HL-60 (cell line): ENCODE measurements around the gene CYRIA.

Source experiments
- DNase-seq, 2 experiments: peaks; one replicate each; pipeline ENCODE4 v3.0.0-alpha.2; 2010 to 2020; ENCODE audit warnings: low read depth in 1 of 2, low spot score in 1 of 2
- H3K27ac ChIP-seq: fragments of 250-450 bp; sonication (Bioruptor Pico); replicated peaks from 2 replicates; pipeline ENCODE4 v1.5.1; 2020; ENCODE audit warnings: mild to moderate bottlenecking, moderate library complexity
- H3K27me3 ChIP-seq: fragments of 250-450 bp; sonication (Bioruptor Pico); 2 replicates; pipeline ENCODE4 v1.5.1; 2021; ENCODE audit warnings: mild to moderate bottlenecking, moderate library complexity; ENCODE audit not compliant: insufficient read depth, poor library complexity, severe bottlenecking
- H3K4me3 ChIP-seq: replicated peaks from 2 replicates; pipeline ENCODE4 v1.5.1; 2011; ENCODE audit warnings: mild to moderate bottlenecking, control low read depth, low read length; ENCODE audit not compliant: insufficient read depth
- GABPA ChIP-seq: IDR thresholded peaks from 2 replicates; pipeline ENCODE4 v1.6.1; 2012; ENCODE audit warnings: low read depth
- POLR2AphosphoS5 ChIP-seq: IDR thresholded peaks from 2 replicates; pipeline ENCODE4 v1.6.1; 2012; ENCODE audit warnings: low read depth
- SPI1 ChIP-seq: IDR thresholded peaks from 2 replicates; pipeline ENCODE4 v1.6.1; 2012; ENCODE audit warnings: low read depth, mild to moderate bottlenecking, borderline replicate concordance
- TF ChIP-seq, protein P1 (sequence below): IDR thresholded peaks from one replicate; pipeline ENCODE4 v1.5.1; 2011; ENCODE audit warnings: low read length, control low read depth, inconsistent platforms; ENCODE audit not compliant: insufficient read depth
- TF ChIP-seq, protein P2 (sequence below): IDR thresholded peaks from 2 replicates; pipeline ENCODE4 v1.6.1; 2012; ENCODE audit warnings: low read depth; ENCODE audit not compliant: insufficient replicate concordance

The CYRIA gene

DNA sequence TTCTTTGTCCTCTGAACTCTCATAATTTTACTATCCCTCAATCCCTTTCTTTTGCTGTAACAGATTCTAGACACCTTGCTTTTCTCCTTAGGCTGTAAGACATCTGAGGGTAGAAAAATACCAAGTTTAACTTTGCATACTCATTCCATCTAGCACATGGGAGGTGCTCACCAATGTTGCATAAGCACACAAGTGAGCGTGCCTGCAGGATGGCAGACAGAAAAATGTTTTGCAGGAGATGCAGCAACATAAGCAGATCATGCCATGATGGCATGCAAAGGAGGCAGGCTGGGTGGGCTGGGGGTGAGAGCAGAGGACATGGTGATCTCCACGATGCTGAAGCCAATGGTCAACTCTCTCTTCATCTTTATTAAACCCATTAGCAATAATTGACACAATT, 24.1 kb downstream of the CYRIA start:
- DNase-seq, result no peak
- Histone ChIP-seq H3K27me3 (no peaks in the 10 kb centered on the region), H3K4me3 (no peak overlapping the region), H3K27ac (no peak overlapping the region)
- TF ChIP-seq SPI1, result no peak
- no peak for TF ChIP-seq POLR2AphosphoS5
- TF ChIP-seq, protein P1, sequence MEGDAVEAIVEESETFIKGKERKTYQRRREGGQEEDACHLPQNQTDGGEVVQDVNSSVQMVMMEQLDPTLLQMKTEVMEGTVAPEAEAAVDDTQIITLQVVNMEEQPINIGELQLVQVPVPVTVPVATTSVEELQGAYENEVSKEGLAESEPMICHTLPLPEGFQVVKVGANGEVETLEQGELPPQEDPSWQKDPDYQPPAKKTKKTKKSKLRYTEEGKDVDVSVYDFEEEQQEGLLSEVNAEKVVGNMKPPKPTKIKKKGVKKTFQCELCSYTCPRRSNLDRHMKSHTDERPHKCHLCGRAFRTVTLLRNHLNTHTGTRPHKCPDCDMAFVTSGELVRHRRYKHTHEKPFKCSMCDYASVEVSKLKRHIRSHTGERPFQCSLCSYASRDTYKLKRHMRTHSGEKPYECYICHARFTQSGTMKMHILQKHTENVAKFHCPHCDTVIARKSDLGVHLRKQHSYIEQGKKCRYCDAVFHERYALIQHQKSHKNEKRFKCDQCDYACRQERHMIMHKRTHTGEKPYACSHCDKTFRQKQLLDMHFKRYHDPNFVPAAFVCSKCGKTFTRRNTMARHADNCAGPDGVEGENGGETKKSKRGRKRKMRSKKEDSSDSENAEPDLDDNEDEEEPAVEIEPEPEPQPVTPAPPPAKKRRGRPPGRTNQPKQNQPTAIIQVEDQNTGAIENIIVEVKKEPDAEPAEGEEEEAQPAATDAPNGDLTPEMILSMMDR, result no peak
- TF ChIP-seq GABPA, result no peak
- TF ChIP-seq, protein P2, sequence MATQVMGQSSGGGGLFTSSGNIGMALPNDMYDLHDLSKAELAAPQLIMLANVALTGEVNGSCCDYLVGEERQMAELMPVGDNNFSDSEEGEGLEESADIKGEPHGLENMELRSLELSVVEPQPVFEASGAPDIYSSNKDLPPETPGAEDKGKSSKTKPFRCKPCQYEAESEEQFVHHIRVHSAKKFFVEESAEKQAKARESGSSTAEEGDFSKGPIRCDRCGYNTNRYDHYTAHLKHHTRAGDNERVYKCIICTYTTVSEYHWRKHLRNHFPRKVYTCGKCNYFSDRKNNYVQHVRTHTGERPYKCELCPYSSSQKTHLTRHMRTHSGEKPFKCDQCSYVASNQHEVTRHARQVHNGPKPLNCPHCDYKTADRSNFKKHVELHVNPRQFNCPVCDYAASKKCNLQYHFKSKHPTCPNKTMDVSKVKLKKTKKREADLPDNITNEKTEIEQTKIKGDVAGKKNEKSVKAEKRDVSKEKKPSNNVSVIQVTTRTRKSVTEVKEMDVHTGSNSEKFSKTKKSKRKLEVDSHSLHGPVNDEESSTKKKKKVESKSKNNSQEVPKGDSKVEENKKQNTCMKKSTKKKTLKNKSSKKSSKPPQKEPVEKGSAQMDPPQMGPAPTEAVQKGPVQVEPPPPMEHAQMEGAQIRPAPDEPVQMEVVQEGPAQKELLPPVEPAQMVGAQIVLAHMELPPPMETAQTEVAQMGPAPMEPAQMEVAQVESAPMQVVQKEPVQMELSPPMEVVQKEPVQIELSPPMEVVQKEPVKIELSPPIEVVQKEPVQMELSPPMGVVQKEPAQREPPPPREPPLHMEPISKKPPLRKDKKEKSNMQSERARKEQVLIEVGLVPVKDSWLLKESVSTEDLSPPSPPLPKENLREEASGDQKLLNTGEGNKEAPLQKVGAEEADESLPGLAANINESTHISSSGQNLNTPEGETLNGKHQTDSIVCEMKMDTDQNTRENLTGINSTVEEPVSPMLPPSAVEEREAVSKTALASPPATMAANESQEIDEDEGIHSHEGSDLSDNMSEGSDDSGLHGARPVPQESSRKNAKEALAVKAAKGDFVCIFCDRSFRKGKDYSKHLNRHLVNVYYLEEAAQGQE, result no peak

DNA sequence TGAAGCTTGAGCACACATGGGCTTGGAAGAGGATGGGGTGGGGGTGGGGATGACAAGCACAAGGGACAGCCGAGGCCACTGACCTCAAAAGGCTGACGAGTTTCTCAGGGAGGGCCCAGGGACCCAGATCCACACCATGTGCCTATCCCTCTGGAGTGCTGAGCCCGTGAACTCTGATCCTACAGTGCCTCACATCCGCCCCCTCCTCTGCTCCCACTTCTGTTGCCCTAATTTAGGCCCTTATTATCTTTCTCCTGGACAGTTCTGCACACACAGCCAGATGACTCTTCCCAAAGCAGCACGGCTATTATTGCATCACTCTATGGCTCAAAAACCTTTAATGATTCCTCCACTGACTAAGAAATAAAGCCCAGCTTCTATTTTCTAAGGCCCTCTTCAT, 24.8 kb downstream of the CYRIA start:
- no peaks in the 10 kb centered on the region for H3K27me3 ChIP-seq
- no peak for DNase-seq
- TF ChIP-seq POLR2AphosphoS5 (no peak), SPI1 (no peak)
- TF ChIP-seq, protein P1, result no peak
- H3K4me3 ChIP-seq, result no peak overlapping the region
- no peak overlapping the region for H3K27ac ChIP-seq

DNA sequence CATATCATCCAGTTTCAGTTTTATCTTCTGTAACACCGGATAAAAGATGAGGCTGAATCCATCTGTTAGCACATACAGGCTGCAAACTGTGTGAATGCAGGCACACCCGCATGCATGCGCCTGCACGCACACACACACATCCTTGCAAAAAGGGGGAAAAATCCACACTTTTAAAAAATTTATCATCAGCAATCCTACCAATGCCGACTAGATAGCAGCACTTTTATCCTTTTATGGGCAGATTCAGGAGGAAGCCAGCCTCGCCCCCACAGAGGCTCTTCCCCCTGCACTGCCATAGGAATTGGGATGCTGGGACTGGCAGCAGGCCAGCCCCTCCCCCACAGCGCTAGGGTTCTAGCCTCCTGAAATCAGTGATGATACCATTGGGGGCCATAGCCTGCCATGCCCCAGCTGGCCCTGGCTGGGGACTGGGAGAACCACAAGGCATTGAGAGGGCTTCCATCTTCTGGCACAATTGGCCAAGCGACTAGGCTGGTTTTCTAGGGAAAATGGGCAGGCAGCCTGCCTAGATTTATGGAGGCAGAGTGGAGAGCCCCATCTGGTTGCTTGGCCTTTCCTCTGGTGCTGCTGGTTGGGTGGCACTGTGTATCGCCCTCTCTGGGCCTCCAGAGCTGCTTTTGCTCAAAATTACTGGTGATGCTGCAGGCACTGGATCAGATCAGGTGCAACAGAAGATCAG, 25.5 kb downstream of the CYRIA start:
- no peaks in the 10 kb centered on the region for H3K27me3 ChIP-seq
- no peak for TF ChIP-seq GABPA
- TF ChIP-seq SPI1, result no peak
- no peak for TF ChIP-seq POLR2AphosphoS5
- TF ChIP-seq, protein P2, result no peak
- TF ChIP-seq, protein P1, result no peak
- H3K4me3 ChIP-seq, result no peak overlapping the region
- DNase-seq, result no peak
- no peak overlapping the region for H3K27ac ChIP-seq

DNA sequence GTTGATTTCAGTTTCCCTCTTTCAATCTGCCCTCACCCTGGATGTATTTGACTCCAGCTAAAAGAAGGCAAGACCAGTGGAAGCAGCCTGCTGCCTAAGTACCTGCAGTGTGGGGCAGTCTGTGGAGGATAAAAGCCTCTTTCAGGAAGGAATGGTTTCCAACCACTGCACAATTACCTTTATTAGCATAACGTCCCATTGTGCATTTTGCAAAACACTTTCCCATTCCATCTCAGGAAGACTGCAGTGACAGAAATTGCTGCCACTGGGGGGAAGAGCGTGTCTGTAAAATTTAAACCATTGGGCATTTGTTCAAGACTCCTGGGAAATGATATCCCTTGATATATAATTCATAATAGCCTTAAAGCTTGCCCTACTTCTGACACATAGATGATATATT, 26.2 kb downstream of the CYRIA start:
- TF ChIP-seq SPI1, result no peak
- no peak for TF ChIP-seq POLR2AphosphoS5
- TF ChIP-seq, protein P2, result no peak
- no peak for TF ChIP-seq GABPA
- TF ChIP-seq, protein P1, result no peak
- Histone ChIP-seq H3K27ac (no peak overlapping the region), H3K27me3 (no peaks in the 10 kb centered on the region), H3K4me3 (no peak overlapping the region)
- DNase-seq, result no peak
